Ascending aorta (tissue), 2 donors: Measurements from ENCODE around the gene SPATA31C2. TPM values are rescaled to one million over a fixed set of nuclear protein-coding genes. Genes with fewer than 3 reads are reported as not detected.
"Not testable (repeated sequence)": the region's sequence is repeated elsewhere in the genome, so short reads cannot be mapped to it uniquely, and the experiment has no call there.

Source experiments
- DNase-seq, 2 donors: peaks; one replicate each; pipeline ENCODE4 v3.0.0-alpha.2; 2019; ENCODE audit warnings: low spot score in 2 of 2
- H3K27ac ChIP-seq, 2 donors: fragments of 200-600 bp; sonication (generic); one replicate each; pipeline ENCODE4 v1.5.1; 2016 to 2017; ENCODE audit warnings: mild to moderate bottlenecking in 1 of 2
- H3K27me3 ChIP-seq: fragments of 200-600 bp; sonication (generic); one replicate; pipeline ENCODE4 v1.5.1; 2017
- H3K36me3 ChIP-seq, 2 donors: fragments of 200-600 bp; sonication (generic); one replicate each; pipeline ENCODE4 v1.5.1; 2016
- H3K4me1 ChIP-seq, 2 donors: fragments of 200-600 bp; sonication (generic); one replicate each; pipeline ENCODE4 v1.5.1; 2016 to 2017; ENCODE audit warnings: mild to moderate bottlenecking in 1 of 2
- H3K4me3 ChIP-seq, 2 donors: fragments of 200-600 bp; sonication (generic); one replicate each; pipeline ENCODE4 v1.5.1; 2016 to 2017; ENCODE audit warnings: mild to moderate bottlenecking in 1 of 2
- H3K9me3 ChIP-seq, 2 donors: fragments of 200-600 bp; sonication (generic); one replicate each; pipeline ENCODE4 v1.5.1; 2016
- intact Hi-C: fragments of 100-400 bp; cut with DNase I; formaldehyde crosslinking; loops from one replicate; pipeline ENCODE4 v1.15.1; 2023
- total RNA-seq: library from RNA; depleted of rRNA; stranded (reverse); fragments of >200 nt; gene quantifications from one replicate; pipeline ENCODE4 v1.1.0, GENCODE V29; 2016
- TF ChIP-seq, protein P1 (sequence below), 3 experiments: fragments of 200-600 bp in 2 of 3; fragments of 450-650 bp in 1 of 3; sonication (generic) in 2 of 3; IDR thresholded peaks; one replicate each; pipeline ENCODE4 v1.5.1; 2016 to 2019; ENCODE audit warnings: antibody characterized with exemption in 3 of 3, mild to moderate bottlenecking in 1 of 3, moderate library complexity in 1 of 3

The SPATA31C2 gene
- total RNA-seq: not detected

DNA sequence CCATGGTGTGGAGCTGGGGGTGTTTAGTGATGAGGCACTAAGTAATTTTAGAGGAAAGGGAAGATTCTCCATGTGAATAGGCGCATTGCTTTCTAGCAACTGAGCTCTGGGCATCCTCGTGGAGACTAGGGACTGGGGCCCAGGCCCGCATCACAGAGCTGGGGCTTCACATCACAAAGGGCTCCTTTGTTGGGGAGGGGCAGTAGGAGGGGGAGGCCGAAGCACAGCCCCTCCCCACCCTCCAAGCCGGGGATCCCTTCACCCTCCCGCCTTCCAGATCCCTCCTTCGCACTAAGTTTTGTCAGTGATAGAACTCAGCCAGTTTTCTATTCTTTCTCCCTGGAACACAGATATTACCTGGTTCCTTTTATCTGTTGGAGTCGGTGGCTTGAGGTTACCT is at the start of gene SPATA31C2:
Gene SPATA31C2 (minus strand): TSS at position 101 of the 400 bp plus-strand sequence. CDS start 29 bp downstream, at position 72.
- H3K27me3 ChIP-seq, DNase-seq, H3K9me3 ChIP-seq, H3K27ac ChIP-seq, H3K36me3 ChIP-seq, intact Hi-C loops, H3K4me1 ChIP-seq, H3K4me3 ChIP-seq: not testable (repeated sequence)

DNA sequence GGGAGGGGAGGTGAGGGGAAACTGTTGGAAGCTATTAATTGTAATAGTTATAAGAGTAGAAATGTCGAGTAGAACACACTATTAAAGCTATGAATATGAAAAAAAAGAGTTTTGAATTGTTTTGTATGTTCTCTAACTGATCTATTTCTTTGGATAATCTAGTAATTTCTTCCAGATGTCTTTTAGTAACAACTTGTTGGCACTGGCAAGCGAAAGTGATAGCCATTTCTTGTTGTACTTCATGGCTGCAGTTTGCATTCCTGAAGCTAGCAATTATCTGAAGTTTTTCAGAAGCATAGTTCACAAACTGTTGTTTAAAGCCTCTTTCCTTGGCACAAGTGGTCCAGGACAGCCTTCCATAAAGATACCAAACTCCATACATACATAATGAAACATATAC is 49.4 kb upstream of the SPATA31C2 start:
- H3K27ac ChIP-seq: no peak overlapping the region
- intact Hi-C loops: no loop called here
- H3K27me3 ChIP-seq: no peaks in the 10 kb centered on the region
- no peaks in the 10 kb centered on the region for H3K4me1 ChIP-seq
- TF ChIP-seq, protein P1, sequence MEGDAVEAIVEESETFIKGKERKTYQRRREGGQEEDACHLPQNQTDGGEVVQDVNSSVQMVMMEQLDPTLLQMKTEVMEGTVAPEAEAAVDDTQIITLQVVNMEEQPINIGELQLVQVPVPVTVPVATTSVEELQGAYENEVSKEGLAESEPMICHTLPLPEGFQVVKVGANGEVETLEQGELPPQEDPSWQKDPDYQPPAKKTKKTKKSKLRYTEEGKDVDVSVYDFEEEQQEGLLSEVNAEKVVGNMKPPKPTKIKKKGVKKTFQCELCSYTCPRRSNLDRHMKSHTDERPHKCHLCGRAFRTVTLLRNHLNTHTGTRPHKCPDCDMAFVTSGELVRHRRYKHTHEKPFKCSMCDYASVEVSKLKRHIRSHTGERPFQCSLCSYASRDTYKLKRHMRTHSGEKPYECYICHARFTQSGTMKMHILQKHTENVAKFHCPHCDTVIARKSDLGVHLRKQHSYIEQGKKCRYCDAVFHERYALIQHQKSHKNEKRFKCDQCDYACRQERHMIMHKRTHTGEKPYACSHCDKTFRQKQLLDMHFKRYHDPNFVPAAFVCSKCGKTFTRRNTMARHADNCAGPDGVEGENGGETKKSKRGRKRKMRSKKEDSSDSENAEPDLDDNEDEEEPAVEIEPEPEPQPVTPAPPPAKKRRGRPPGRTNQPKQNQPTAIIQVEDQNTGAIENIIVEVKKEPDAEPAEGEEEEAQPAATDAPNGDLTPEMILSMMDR (IDR thresholded peaks at IDR 0.05): no peak
- no peak overlapping the region for H3K4me3 ChIP-seq
- no peaks in the 10 kb centered on the region for H3K9me3 ChIP-seq
- no peak for DNase-seq
- H3K36me3 ChIP-seq: no peaks in the 10 kb centered on the region

DNA sequence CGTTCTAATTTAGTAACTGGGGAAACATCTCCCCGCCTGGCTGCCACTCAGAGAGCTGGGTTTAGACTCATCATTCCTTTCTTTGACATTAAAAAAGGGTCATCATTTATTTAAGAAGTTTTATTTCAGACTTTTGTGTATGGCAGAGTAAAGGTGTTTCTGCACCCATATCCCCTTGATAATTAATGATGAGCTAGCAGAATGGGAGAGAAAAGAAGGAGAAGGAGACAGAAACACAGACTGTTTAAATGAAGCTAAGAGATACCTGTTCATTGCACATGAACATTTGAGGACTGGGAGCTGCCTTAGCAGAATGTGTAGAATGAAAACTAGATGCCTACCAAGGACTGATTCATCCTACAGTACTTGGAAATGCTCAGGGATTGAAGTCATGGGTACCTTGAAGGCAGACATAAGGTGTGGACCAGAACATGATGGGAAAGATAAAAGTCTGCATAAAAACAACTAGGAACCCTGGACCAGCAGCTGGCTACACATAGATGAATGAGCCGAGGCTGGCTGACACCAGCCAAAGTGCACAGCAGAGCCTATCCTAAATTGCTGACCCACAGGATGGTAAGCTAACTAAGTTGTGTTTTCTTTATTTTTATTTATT is 48.3 kb upstream of the SPATA31C2 start:
- TF ChIP-seq, protein P1 (IDR thresholded peaks at IDR 0.05): no peak
- intact Hi-C loops: no loop called here
- H3K27ac ChIP-seq: no peak overlapping the region
- no peaks in the 10 kb centered on the region for H3K9me3 ChIP-seq
- no peaks in the 10 kb centered on the region for H3K4me1 ChIP-seq
- no peaks in the 10 kb centered on the region for H3K36me3 ChIP-seq
- no peaks in the 10 kb centered on the region for H3K27me3 ChIP-seq
- H3K4me3 ChIP-seq: no peak overlapping the region
- no peak for DNase-seq

DNA sequence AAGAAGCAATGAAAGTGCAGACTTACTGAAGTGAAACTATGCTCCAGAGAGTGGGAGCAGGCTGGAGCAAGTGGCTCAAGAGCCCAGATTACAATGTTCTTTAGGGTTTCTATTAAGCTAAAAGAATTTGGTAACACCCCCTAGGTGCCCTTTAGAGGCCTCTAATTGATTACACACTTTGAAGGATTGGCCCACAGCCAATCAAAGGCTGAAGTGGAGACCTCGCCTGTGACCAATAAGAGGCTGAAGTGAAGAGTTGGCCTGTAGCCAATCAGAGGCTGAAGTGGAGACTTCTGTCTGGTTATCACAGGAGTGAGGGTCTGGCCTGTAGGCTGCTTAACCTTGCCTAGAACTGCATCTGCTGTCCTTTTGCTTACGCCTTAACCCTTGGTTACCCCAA is 46.7 kb upstream of the SPATA31C2 start:
- no peak overlapping the region for H3K4me3 ChIP-seq
- H3K9me3 ChIP-seq: no peaks in the 10 kb centered on the region
- intact Hi-C loops: no loop called here
- TF ChIP-seq, protein P1 (IDR thresholded peaks at IDR 0.05): no peak
- H3K27ac ChIP-seq: no peak overlapping the region
- H3K27me3 ChIP-seq: no peaks in the 10 kb centered on the region
- H3K36me3 ChIP-seq: no peaks in the 10 kb centered on the region
- no peak for DNase-seq
- H3K4me1 ChIP-seq: no peaks in the 10 kb centered on the region

DNA sequence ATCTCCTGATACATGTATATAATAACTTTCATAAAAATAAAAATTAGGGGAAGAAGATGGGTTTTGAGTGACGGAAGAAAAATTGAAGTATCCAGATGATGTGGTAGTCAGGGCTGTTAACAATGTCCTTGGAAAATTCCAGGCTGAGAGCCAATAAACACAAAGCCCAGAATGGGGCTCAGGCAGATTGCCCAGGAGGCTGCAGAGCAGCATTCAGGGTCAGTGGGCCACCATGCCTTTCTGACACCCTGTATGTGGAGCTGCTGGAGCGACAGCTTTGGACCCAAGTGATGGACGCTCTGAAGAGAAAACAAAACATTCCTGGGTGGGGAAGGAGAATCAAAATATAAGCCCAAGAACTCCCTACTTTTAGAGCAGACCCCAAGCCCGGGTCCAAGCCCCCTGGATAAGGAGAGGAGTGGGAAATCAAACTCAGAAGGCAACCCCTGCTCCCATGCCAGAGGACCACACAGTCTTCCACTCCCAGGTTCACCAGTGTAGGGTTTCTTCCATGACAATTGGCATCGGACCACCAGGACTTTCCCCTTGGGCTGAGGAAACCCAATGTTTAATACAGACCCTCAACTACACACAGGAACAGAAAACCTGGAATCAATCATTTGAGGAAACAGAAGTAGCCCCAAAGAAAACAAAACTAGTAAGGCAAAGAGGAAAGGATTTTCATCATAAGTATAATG is 45.7 kb upstream of the SPATA31C2 start:
- DNase-seq: no peak
- intact Hi-C loops: no loop called here

DNA sequence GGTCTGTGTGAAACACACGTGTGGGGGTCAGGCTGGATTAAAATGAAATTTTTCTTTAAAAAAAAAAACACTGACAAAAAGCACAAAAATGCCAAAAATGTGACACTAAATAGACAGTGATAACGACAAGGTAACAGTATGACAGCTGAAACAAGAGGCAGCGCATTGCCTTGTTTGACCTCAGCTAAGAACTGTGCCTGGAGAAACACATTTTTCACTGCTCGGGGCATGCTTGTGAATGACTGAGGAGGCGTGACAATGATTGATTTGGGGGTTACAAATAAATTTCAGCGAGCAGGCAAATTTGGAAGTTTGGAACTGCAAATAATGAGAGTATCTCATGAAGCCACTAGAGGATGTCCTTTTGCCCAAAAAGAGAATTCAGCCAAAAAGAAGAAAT is 44.2 kb upstream of the SPATA31C2 start:
- Histone ChIP-seq H3K36me3 (no peaks in the 10 kb centered on the region), H3K27me3 (no peaks in the 10 kb centered on the region), H3K4me3 (no peak overlapping the region), H3K4me1 (no peaks in the 10 kb centered on the region), H3K27ac (no peak overlapping the region), H3K9me3 (no peaks in the 10 kb centered on the region)
- DNase-seq: no peak
- TF ChIP-seq, protein P1 (IDR thresholded peaks at IDR 0.05): no peak
- intact Hi-C loops: no loop called here

More for the DNA sequence above, 45.7 kb upstream of the SPATA31C2 start:
- Histone ChIP-seq H3K9me3 (no peaks in the 10 kb centered on the region), H3K4me3 (no peak overlapping the region), H3K27me3 (no peaks in the 10 kb centered on the region), H3K36me3 (no peaks in the 10 kb centered on the region), H3K27ac (no peak overlapping the region), H3K4me1 (no peaks in the 10 kb centered on the region)
- TF ChIP-seq, protein P1 (IDR thresholded peaks at IDR 0.05): no peak
